Stimulated activated naive B cell treated with anti-CD40 and anti-IgM and Interleukin-4, amounts not matched to agents 10 μg/mL and 1 μg/mL and 100 μg/mL, for 72 hours (primary cell): ENCODE data around the gene LAMTOR4.
"Not testable (repeated sequence)": the region's sequence is repeated elsewhere in the genome, so short reads cannot be mapped to it uniquely, and the experiment has no call there.

Source experiments
- ATAC-seq, 2 donors: fragments of 150-1000 bp; cut with Tn5 transposase; replicated peaks; 2 replicates each; pipeline ENCODE4 v1.10.0; 2021; ENCODE audit warnings: moderate library complexity in 1 of 2
- DNase-seq: peaks from one replicate; pipeline ENCODE4 v3.0.0; 2021
- H3K27ac Mint-ChIP-seq: one replicate; pipeline ENCODE4 v1.8.0; 2022; ENCODE audit warnings: mild to moderate bottlenecking, mixed read lengths
- H3K27me3 Mint-ChIP-seq, 2 donors: one replicate each; pipeline ENCODE4 v1.8.0; 2022; ENCODE audit warnings: mixed read lengths in 2 of 2
- H3K36me3 Mint-ChIP-seq, 2 donors: one replicate each; pipeline ENCODE4 v1.8.0; 2022; ENCODE audit warnings: mixed read lengths in 2 of 2, mild to moderate bottlenecking in 1 of 2
- H3K4me1 Mint-ChIP-seq, 2 donors: one replicate each; pipeline ENCODE4 v1.8.0; 2022; ENCODE audit warnings: mixed read lengths in 2 of 2, mild to moderate bottlenecking in 1 of 2
- H3K4me3 Mint-ChIP-seq, 2 donors: one replicate each; pipeline ENCODE4 v1.8.0; 2022; ENCODE audit warnings: mild to moderate bottlenecking in 2 of 2, mixed read lengths in 2 of 2, moderate library complexity in 1 of 2
- H3K9me3 Mint-ChIP-seq, 2 donors: one replicate each; pipeline ENCODE4 v1.8.0; 2022; ENCODE audit warnings: mixed read lengths in 2 of 2, mild to moderate bottlenecking in 1 of 2

LAMTOR4 gene

GRCh38 chr7:100177045-100178001 is 28.6 kb downstream of the LAMTOR4 start, which contains the start of the genes GPC2 and STAG3:
GPC2 (minus strand) TSS chr7:100177381; CDS start chr7:100177199, 182 bp downstream.
STAG3 (plus strand) TSS chr7:100177918; CDS start chr7:100180557, 2,639 bp downstream.
- DNase-seq (peak; percentile 96), ATAC-seq (peak; percentile 92 to 94)
- H3K4me3 Mint-ChIP-seq = peak within 1 kb of the TSS; percentile 74 to 83
- peaks cover 0 to 4% of the 10 kb centered on the region in 2 donors for H3K27me3 Mint-ChIP-seq
- peaks cover 1 to 3% of the 10 kb centered on the region in 2 donors for H3K36me3 Mint-ChIP-seq
- H3K9me3 Mint-ChIP-seq = peaks cover 0 to 1% of the 10 kb centered on the region in 2 donors
- H3K4me1 Mint-ChIP-seq = peaks cover 19 to 35% of the 10 kb centered on the region in 2 donors
- peak within 1 kb of the TSS; percentile 72 for H3K27ac Mint-ChIP-seq

- not testable (repeated sequence) for ATAC-seq, H3K27me3 Mint-ChIP-seq, H3K9me3 Mint-ChIP-seq, DNase-seq, H3K36me3 Mint-ChIP-seq, H3K27ac Mint-ChIP-seq
- Mint-ChIP-seq H3K4me3 (peak overlapping the region in 1 of 2 donors; percentile 47), H3K4me1 (peaks cover 18 to 35% of the 10 kb centered on the region in 2 donors)
Observed at GRCh38 chr7:100180084-100180483, 31.4 kb downstream of the LAMTOR4 start.

- H3K36me3 Mint-ChIP-seq, ATAC-seq, H3K27me3 Mint-ChIP-seq, H3K4me3 Mint-ChIP-seq, DNase-seq, H3K9me3 Mint-ChIP-seq, H3K27ac Mint-ChIP-seq: not testable (repeated sequence)
- H3K4me1 Mint-ChIP-seq = peaks cover 8 to 19% of the 10 kb centered on the region in 2 donors
Observed at GRCh38 chr7:100182616-100183015, 33.9 kb downstream of the LAMTOR4 start.

GRCh38 chr7:100183090-100183489 is 34.4 kb downstream of the LAMTOR4 start:
- H3K9me3 Mint-ChIP-seq, H3K4me3 Mint-ChIP-seq, ATAC-seq, H3K27me3 Mint-ChIP-seq, DNase-seq, H3K36me3 Mint-ChIP-seq, H3K27ac Mint-ChIP-seq: not testable (repeated sequence)
- peaks cover 8 to 15% of the 10 kb centered on the region in 2 donors for H3K4me1 Mint-ChIP-seq

- no peak overlapping the region for H3K4me3 Mint-ChIP-seq
- H3K27ac Mint-ChIP-seq = no peak overlapping the region
- no peaks in the 10 kb centered on the region for H3K36me3 Mint-ChIP-seq
- no peak for ATAC-seq
- peaks cover 16 to 25% of the 10 kb centered on the region in 2 donors for H3K4me1 Mint-ChIP-seq
- no peaks in the 10 kb centered on the region for H3K27me3 Mint-ChIP-seq
- H3K9me3 Mint-ChIP-seq = no peaks in the 10 kb centered on the region
- DNase-seq = no peak
Observed at GRCh38 chr7:100185726-100186125, 37.0 kb downstream of the LAMTOR4 start.

- DNase-seq (no peak), ATAC-seq (no peak)
- Mint-ChIP-seq H3K9me3 (no peaks in the 10 kb centered on the region), H3K4me3 (no peak overlapping the region), H3K27me3 (no peaks in the 10 kb centered on the region), H3K27ac (peak overlapping the region; percentile 75), H3K4me1 (peaks cover 33 to 54% of the 10 kb centered on the region in 2 donors), H3K36me3 (no peaks in the 10 kb centered on the region)
Observed at GRCh38 chr7:100189061-100189460, 40.3 kb downstream of the LAMTOR4 start.

GRCh38 chr7:100190048-100190711 is 41.5 kb downstream of the LAMTOR4 start:
- Mint-ChIP-seq H3K9me3 (no peaks in the 10 kb centered on the region), H3K36me3 (no peaks in the 10 kb centered on the region), H3K27me3 (no peaks in the 10 kb centered on the region), H3K4me1 (peaks cover 37 to 61% of the 10 kb centered on the region in 2 donors), H3K4me3 (peak overlapping the region in 1 of 2 donors; percentile 21), H3K27ac (peak overlapping the region; percentile 68)
- no peak for DNase-seq
- peak; percentile 73 to 76 for ATAC-seq

- H3K36me3 Mint-ChIP-seq = peaks cover 2 to 5% of the 10 kb centered on the region in 2 donors
- H3K27me3 Mint-ChIP-seq = no peaks in the 10 kb centered on the region
- ATAC-seq = peak in 1 of 2 donors; percentile 29
- peaks cover 41 to 73% of the 10 kb centered on the region in 2 donors for H3K4me1 Mint-ChIP-seq
- H3K4me3 Mint-ChIP-seq = no peak overlapping the region
- no peak for DNase-seq
- H3K9me3 Mint-ChIP-seq = no peaks in the 10 kb centered on the region
- peak overlapping the region; percentile 87 for H3K27ac Mint-ChIP-seq
Observed at GRCh38 chr7:100191775-100192174, 43.1 kb downstream of the LAMTOR4 start.

- Mint-ChIP-seq H3K4me1 (peaks cover 44 to 77% of the 10 kb centered on the region in 2 donors), H3K27ac (peak overlapping the region; percentile 87)
- H3K27me3 Mint-ChIP-seq, H3K9me3 Mint-ChIP-seq, H3K4me3 Mint-ChIP-seq, H3K36me3 Mint-ChIP-seq, DNase-seq: not testable (repeated sequence)
- peak; percentile 24 to 35 for ATAC-seq
Observed at GRCh38 chr7:100192281-100192862, 43.7 kb downstream of the LAMTOR4 start.

- Mint-ChIP-seq H3K36me3 (peaks cover 2 to 5% of the 10 kb centered on the region in 2 donors), H3K27ac (peak overlapping the region; percentile 87), H3K27me3 (no peaks in the 10 kb centered on the region)
Observed at GRCh38 chr7:100192969-100193368, 44.3 kb downstream of the LAMTOR4 start.

GRCh38 chr7:100195222-100195621 is 46.5 kb downstream of the LAMTOR4 start:
- Mint-ChIP-seq H3K4me1 (peaks cover 58 to 93% of the 10 kb centered on the region in 2 donors), H3K9me3 (no peaks in the 10 kb centered on the region), H3K27ac (peak overlapping the region; percentile 42), H3K36me3 (peaks cover 4 to 5% of the 10 kb centered on the region in 2 donors), H3K4me3 (no peak overlapping the region), H3K27me3 (no peaks in the 10 kb centered on the region)
- DNase-seq (no peak), ATAC-seq (no peak)

More at GRCh38 chr7:100192969-100193368, 44.3 kb downstream of the LAMTOR4 start:
- Mint-ChIP-seq H3K4me1 (peaks cover 49 to 83% of the 10 kb centered on the region in 2 donors), H3K4me3 (no peak overlapping the region), H3K9me3 (no peaks in the 10 kb centered on the region)
- DNase-seq (no peak), ATAC-seq (no peak)

- H3K27ac Mint-ChIP-seq = peak overlapping the region; percentile 88
- peak; percentile 37 to 47 for ATAC-seq
- DNase-seq, H3K9me3 Mint-ChIP-seq, H3K36me3 Mint-ChIP-seq, H3K27me3 Mint-ChIP-seq: not testable (repeated sequence)
- H3K4me3 Mint-ChIP-seq = peak overlapping the region in 1 of 2 donors; percentile 49
- H3K4me1 Mint-ChIP-seq = peaks cover 60 to 93% of the 10 kb centered on the region in 2 donors
Observed at GRCh38 chr7:100195901-100196322, 47.2 kb downstream of the LAMTOR4 start.

- Mint-ChIP-seq H3K4me3 (no peak overlapping the region), H3K9me3 (no peaks in the 10 kb centered on the region), H3K27ac (peak overlapping the region; percentile 98), H3K4me1 (peaks cover 58 to 88% of the 10 kb centered on the region in 2 donors), H3K27me3 (no peaks in the 10 kb centered on the region), H3K36me3 (peaks cover 17 to 21% of the 10 kb centered on the region in 2 donors)
- DNase-seq (no peak), ATAC-seq (no peak)
Observed at GRCh38 chr7:100198266-100198665, 49.5 kb downstream of the LAMTOR4 start.

GRCh38 chr7:100200693-100201092 is 52.0 kb downstream of the LAMTOR4 start:
- no peaks in the 10 kb centered on the region for H3K27me3 Mint-ChIP-seq
- H3K4me1 Mint-ChIP-seq = peaks cover 55 to 77% of the 10 kb centered on the region in 2 donors
- DNase-seq (no peak), ATAC-seq (no peak)
- H3K27ac Mint-ChIP-seq = peak overlapping the region; percentile 98
- H3K9me3 Mint-ChIP-seq = no peaks in the 10 kb centered on the region
- H3K36me3 Mint-ChIP-seq = peaks cover 32 to 37% of the 10 kb centered on the region in 2 donors
- peak overlapping the region; percentile 79 to 90 for H3K4me3 Mint-ChIP-seq
